ENCODE data around the gene APOBEC3H.

Gene APOBEC3H

GRCh38 chr22:39081598-39081997 is 15.4 kb upstream of the APOBEC3H start:
- FAIRE-seq: no peak

GRCh38 chr22:39083212-39084165 is 13.6 kb upstream of the APOBEC3H start:
- FAIRE-seq: no peak

- no peak for FAIRE-seq
These were observed 12.4 kb upstream of the APOBEC3H start for GRCh38 chr22:39084666-39085065.

- no peak for FAIRE-seq
These were observed 9.9 kb upstream of the APOBEC3H start for GRCh38 chr22:39087098-39087497.

- FAIRE-seq: no peak
These were observed 9.0 kb upstream of the APOBEC3H start for GRCh38 chr22:39087881-39088684.

- FAIRE-seq: no peak
These were observed 8.4 kb upstream of the APOBEC3H start for GRCh38 chr22:39088685-39089032.

- no peak for FAIRE-seq
These were observed 7.1 kb upstream of the APOBEC3H start for GRCh38 chr22:39089928-39090327.

GRCh38 chr22:39090426-39091064 is 6.5 kb upstream of the APOBEC3H start:
- FAIRE-seq: no peak

- no peak for FAIRE-seq
These were observed 5.6 kb upstream of the APOBEC3H start for GRCh38 chr22:39091126-39092081.

GRCh38 chr22:39092111-39092862 is 4.8 kb upstream of the APOBEC3H start:
- no peak for FAIRE-seq

- no peak for FAIRE-seq
These were observed 2.2 kb upstream of the APOBEC3H start for GRCh38 chr22:39094717-39095389.

GRCh38 chr22:39095971-39096370 is 1.1 kb upstream of the APOBEC3H start:
- no peak for FAIRE-seq

GRCh38 chr22:39098026-39098425 is 982 bp downstream of the APOBEC3H start:
- no peak for FAIRE-seq

- FAIRE-seq: no peak
These were observed 1.5 kb downstream of the APOBEC3H start for GRCh38 chr22:39098576-39098975.

GRCh38 chr22:39101226-39101625 is 4.2 kb downstream of the APOBEC3H start:
- FAIRE-seq: no peak

GRCh38 chr22:39103431-39103830 is 6.4 kb downstream of the APOBEC3H start:
- FAIRE-seq: no peak

- FAIRE-seq: no peak
These were observed 9.3 kb downstream of the APOBEC3H start for GRCh38 chr22:39106326-39106725.

- no peak for FAIRE-seq
These were observed 11.4 kb downstream of the APOBEC3H start for GRCh38 chr22:39108487-39108886.

GRCh38 chr22:39109361-39109760 is 12.3 kb downstream of the APOBEC3H start:
- no peak for FAIRE-seq

GRCh38 chr22:39110631-39111561 is 13.9 kb downstream of the APOBEC3H start:
- no peak for FAIRE-seq
